Muscle of leg (tissue), 11 donors: ENCODE results near the gene QSOX1. TPM values are rescaled to one million over a fixed set of nuclear protein-coding genes. Genes with fewer than 3 reads are reported as not detected.

Source experiments
- DNase-seq: peaks from one replicate; pipeline ENCODE4 v3.0.0; 2013
- H3K27ac ChIP-seq: one replicate; pipeline ENCODE4 v1.5.1; 2013; ENCODE audit warnings: mild to moderate bottlenecking, low read length, control low read depth
- H3K27me3 ChIP-seq: one replicate; pipeline ENCODE4 v1.6.1; 2013; ENCODE audit warnings: low read length; ENCODE audit not compliant: control insufficient read depth, insufficient read depth
- H3K36me3 ChIP-seq: one replicate; pipeline ENCODE4 v1.6.1; 2013; ENCODE audit warnings: low read length; ENCODE audit not compliant: control insufficient read depth, insufficient read depth
- H3K4me1 ChIP-seq: one replicate; pipeline ENCODE4 v1.6.1; 2013; ENCODE audit warnings: low read length; ENCODE audit not compliant: control insufficient read depth, insufficient read depth
- H3K4me3 ChIP-seq: one replicate; pipeline ENCODE4 v1.5.1; 2013; ENCODE audit warnings: low read length, control low read depth
- H3K9me3 ChIP-seq: replicated peaks from 2 replicates; pipeline ENCODE4 v1.6.1; 2013; ENCODE audit warnings: low read depth, low read length; ENCODE audit not compliant: control insufficient read depth
- WGBS: methylation state at CpG from one replicate; pipeline ENCODE4 v1.1.5; 2013; ENCODE audit warnings: missing lambda C conversion rate; ENCODE audit not compliant: insufficient coverage; 5-methylcytosine and 5-hydroxymethylcytosine counted together
- polyA plus RNA-seq, 8 donors: library from polyadenylated mRNA; unstranded; fragments of 120-200 nt; gene quantifications; one replicate each; pipeline versions ENCODE4 v1.2.1 to v1.2.3, GENCODE V29; 2013; ENCODE audit warnings: inconsistent platforms in 1 of 8, low replicate concordance in 1 of 8; ENCODE audit not compliant: insufficient read length in 8 of 8, insufficient read depth in 1 of 8
- total RNA-seq: library from RNA; stranded (reverse); fragments of 120-200 nt; gene quantifications from one replicate; pipeline ENCODE4 v1.2.4, GENCODE V29; 2013

The QSOX1 gene
- total and polyA plus RNA-seq, 9 donors, result 16.0 to 43.5 (median 33.1) TPM

GRCh38 chr1:180219776-180220175, 65.1 kb downstream of the QSOX1 start:
- H3K36me3 ChIP-seq, result no peaks in the 10 kb centered on the region
- no peak overlapping the region for H3K27ac ChIP-seq
- peaks cover 7% of the 10 kb centered on the region for H3K4me1 ChIP-seq
- H3K4me3 ChIP-seq, result no peak overlapping the region
- no peak for DNase-seq
- peaks cover 48% of the 10 kb centered on the region for H3K27me3 ChIP-seq
- WGBS, result 67% methylated on average over 9 of the region's 11 CpGs
- no peaks in the 10 kb centered on the region for H3K9me3 ChIP-seq

- no peaks in the 10 kb centered on the region for H3K36me3 ChIP-seq
- H3K4me3 ChIP-seq, result no peak overlapping the region
- no peak overlapping the region for H3K27ac ChIP-seq
- no peak for DNase-seq
- H3K27me3 ChIP-seq, result peaks cover 63% of the 10 kb centered on the region
- WGBS, result 70% methylated on average over 4 of the region's 6 CpGs
- peaks cover 3% of the 10 kb centered on the region for H3K4me1 ChIP-seq
- H3K9me3 ChIP-seq, result no peaks in the 10 kb centered on the region
Observed at GRCh38 chr1:180221462-180221861, 66.8 kb downstream of the QSOX1 start.

- WGBS, result 38% methylated on average over 5 of the region's 5 CpGs
- peaks cover 75% of the 10 kb centered on the region for H3K27me3 ChIP-seq
- H3K9me3 ChIP-seq, result no peaks in the 10 kb centered on the region
- DNase-seq, result no peak
- no peak overlapping the region for H3K27ac ChIP-seq
- H3K4me1 ChIP-seq, result peaks cover 5% of the 10 kb centered on the region
- H3K36me3 ChIP-seq, result no peaks in the 10 kb centered on the region
- H3K4me3 ChIP-seq, result no peak overlapping the region
Observed at GRCh38 chr1:180224902-180225301, 70.2 kb downstream of the QSOX1 start.

- H3K27ac ChIP-seq, result no peak overlapping the region
- no peaks in the 10 kb centered on the region for H3K9me3 ChIP-seq
- H3K27me3 ChIP-seq, result peaks cover 75% of the 10 kb centered on the region
- H3K4me1 ChIP-seq, result peaks cover 9% of the 10 kb centered on the region
- H3K36me3 ChIP-seq, result no peaks in the 10 kb centered on the region
- WGBS, result no CpG with 5 or more reads among the region's 2 CpGs
- no peak for DNase-seq
- H3K4me3 ChIP-seq, result no peak overlapping the region
Observed at GRCh38 chr1:180225403-180225802, 70.7 kb downstream of the QSOX1 start.

GRCh38 chr1:180227861-180228647, 73.4 kb downstream of the QSOX1 start:
- Histone ChIP-seq H3K4me1 (peaks cover 29% of the 10 kb centered on the region), H3K27ac (no peak overlapping the region), H3K9me3 (no peaks in the 10 kb centered on the region), H3K36me3 (no peaks in the 10 kb centered on the region), H3K4me3 (no peak overlapping the region), H3K27me3 (peaks cover 83% of the 10 kb centered on the region)
- WGBS, result 12% methylated on average over 11 of the region's 17 CpGs
- no peak for DNase-seq

- 2% methylated on average over 51 of the region's 57 CpGs for WGBS
- DNase-seq, result no peak
- no peak overlapping the region for H3K27ac ChIP-seq
- no peaks in the 10 kb centered on the region for H3K36me3 ChIP-seq
- peaks cover 35% of the 10 kb centered on the region for H3K4me1 ChIP-seq
- peaks cover 87% of the 10 kb centered on the region for H3K27me3 ChIP-seq
- H3K9me3 ChIP-seq, result no peaks in the 10 kb centered on the region
- peak overlapping the region; percentile 38 for H3K4me3 ChIP-seq
Observed at GRCh38 chr1:180228648-180229482, 74.2 kb downstream of the QSOX1 start.

GRCh38 chr1:180229483-180230415, 75.1 kb downstream of the QSOX1 start, which contains the start of gene LHX4:
Gene LHX4 (plus strand): TSS chr1:180230264. CDS start chr1:180230530, 266 bp downstream.
- peaks cover 41% of the 10 kb centered on the region for H3K4me1 ChIP-seq
- under 1% methylated on average over 78 of the region's 105 CpGs for WGBS
- no peak within 1 kb of the TSS for H3K27ac ChIP-seq
- no peak for DNase-seq
- H3K4me3 ChIP-seq, result peak within 1 kb of the TSS; percentile 38
- H3K9me3 ChIP-seq, result no peaks in the 10 kb centered on the region
- no peaks in the 10 kb centered on the region for H3K36me3 ChIP-seq
- peaks cover 88% of the 10 kb centered on the region for H3K27me3 ChIP-seq

- Histone ChIP-seq H3K4me3 (peak overlapping the region; percentile 34), H3K27me3 (peaks cover 88% of the 10 kb centered on the region), H3K27ac (no peak overlapping the region), H3K4me1 (peaks cover 47% of the 10 kb centered on the region), H3K36me3 (no peaks in the 10 kb centered on the region), H3K9me3 (no peaks in the 10 kb centered on the region)
- WGBS, result 2% methylated on average over 21 of the region's 28 CpGs
- no peak for DNase-seq
Observed at GRCh38 chr1:180230416-180230790, 75.7 kb downstream of the QSOX1 start.

- H3K9me3 ChIP-seq, result no peaks in the 10 kb centered on the region
- 1% methylated on average over 59 of the region's 65 CpGs for WGBS
- peaks cover 89% of the 10 kb centered on the region for H3K27me3 ChIP-seq
- no peak overlapping the region for H3K27ac ChIP-seq
- H3K36me3 ChIP-seq, result no peaks in the 10 kb centered on the region
- no peak for DNase-seq
- H3K4me3 ChIP-seq, result peak overlapping the region; percentile 33
- peaks cover 53% of the 10 kb centered on the region for H3K4me1 ChIP-seq
Observed at GRCh38 chr1:180230791-180231505, 76.3 kb downstream of the QSOX1 start.
